NCI-H128 (cell line): ENCODE results near the gene HOXB1.

ENCODE experiments used
- DNase-seq: peaks from one replicate; lab custom pipeline; 2025; ENCODE audit not compliant: unreplicated experiment; lab: John Stamatoyannopoulos, UW

Gene HOXB1

DNA sequence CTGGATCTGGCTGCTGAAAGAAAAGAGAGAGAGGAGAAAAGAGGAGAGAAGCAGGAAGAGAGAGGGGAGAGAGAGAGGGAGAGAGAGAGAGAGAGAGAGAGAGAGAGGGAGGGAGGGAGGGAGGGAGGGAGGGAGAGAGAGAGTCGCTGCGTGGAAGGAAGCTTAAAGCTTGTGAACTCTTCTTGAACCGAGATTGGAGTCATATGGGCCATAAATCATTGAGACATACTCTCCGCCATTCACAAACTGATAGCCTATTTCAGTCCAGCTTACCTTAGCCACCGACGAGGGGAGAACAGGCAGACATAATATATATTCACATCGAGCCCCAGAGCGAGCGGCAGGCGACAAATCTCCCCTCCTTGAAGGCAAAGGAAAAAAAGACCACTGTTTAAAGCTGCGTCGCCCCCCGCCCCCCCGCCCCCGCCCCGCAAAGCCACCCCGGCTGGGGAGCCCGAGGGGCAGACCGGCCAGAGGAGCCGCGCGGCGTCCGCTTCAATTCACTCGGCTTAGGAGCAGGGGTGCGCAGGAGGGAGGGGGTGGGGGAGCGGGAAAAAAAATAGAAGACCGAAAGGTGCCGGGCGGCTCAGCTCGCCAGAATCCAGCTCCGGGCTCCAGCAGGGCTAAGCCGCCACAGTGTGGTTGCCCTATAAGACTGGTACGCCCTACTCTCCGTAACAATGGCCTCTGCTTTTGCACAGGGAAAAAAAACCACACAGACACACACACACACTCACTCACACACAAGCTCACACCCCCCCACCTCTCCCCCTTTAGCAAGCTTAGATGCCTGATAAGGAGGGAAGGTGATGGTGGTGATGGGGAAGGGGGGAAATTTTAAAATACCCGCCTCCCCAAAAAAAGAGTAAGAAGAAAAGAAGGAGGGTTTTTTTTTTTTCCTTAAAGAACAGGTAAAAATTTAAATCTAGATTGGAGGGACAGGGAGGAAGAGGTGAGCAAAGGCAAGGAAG, 24.7 kb upstream of the HOXB1 start:
- no peak for DNase-seq

DNA sequence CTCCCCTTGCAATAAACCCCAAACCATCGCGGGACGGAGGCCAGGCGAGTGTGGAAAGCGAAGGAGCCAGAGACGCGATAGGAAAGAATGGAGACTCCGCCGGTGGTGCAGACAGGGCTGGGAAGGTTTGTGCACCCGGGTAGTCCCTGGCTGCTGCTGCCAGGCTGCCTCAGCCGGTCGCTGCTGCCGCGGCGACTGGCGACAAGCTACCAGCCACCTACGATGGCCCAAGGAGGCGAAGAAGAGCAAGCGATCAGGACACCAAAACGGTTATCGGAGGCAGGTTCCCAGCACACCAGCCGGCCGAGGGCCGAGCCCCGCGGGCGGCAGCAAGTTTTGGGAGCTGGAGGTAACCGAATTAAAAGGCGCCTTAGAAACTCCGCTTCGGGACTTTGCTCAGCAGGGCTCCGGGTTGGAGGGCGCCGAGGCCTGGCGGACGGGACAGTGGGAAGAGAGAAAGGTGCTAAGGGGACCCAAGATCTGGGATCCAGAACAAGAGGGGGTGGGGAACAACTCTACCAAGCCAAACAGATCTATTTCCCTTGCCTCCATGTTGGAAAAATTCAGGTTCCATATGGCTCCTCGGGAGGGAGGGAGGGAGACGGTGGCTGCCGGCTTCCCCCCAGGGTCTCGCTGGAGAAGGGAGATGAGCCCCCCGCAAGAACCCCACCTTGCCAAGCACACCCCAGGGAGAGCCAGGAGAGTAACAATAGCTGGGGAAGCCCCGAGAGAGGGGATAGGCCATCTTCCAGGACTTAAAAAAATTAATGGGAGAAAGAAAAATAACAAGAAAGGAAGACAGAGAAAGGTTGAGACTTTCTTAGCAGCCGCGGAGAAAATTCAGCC, 23.8 kb upstream of the HOXB1 start:
- DNase-seq: no peak

DNA sequence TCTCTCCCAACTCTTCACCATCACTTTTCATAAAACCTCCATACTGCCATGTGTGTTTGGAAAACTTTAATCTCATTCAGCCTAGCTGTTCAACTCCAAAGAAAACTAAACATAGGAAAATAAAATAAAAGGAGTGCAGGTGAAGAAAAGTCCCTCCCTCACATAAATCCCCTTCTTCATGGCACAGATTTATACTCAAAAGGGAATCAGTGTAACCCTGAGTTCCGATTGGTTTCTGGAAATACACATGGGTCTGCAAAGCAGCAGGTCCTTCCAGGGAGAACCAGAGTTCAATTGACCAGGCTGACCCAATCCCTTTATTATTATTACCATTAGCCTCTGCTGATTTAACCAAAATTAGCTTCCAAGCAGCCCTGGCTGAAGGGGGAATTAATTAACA, 23.0 kb upstream of the HOXB1 start:
- DNase-seq: no peak

DNA sequence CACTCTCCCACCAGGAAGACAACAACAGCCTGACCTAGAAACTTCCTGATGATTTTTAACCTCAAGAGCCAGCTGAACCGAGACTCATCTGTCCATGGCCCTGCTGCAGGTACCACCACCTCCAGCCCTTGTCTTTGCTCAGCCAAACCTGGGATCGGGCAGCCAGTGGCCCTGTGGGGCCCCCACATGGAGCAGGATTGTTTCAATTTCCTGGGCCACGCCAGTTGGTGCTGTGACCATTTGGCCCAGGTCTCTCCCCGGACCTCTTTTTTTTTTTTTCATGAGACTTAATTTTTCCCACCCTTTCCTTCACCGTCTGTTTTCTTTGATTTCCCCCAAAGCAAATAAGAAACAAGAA, 22.4 kb upstream of the HOXB1 start:
- no peak for DNase-seq

DNA sequence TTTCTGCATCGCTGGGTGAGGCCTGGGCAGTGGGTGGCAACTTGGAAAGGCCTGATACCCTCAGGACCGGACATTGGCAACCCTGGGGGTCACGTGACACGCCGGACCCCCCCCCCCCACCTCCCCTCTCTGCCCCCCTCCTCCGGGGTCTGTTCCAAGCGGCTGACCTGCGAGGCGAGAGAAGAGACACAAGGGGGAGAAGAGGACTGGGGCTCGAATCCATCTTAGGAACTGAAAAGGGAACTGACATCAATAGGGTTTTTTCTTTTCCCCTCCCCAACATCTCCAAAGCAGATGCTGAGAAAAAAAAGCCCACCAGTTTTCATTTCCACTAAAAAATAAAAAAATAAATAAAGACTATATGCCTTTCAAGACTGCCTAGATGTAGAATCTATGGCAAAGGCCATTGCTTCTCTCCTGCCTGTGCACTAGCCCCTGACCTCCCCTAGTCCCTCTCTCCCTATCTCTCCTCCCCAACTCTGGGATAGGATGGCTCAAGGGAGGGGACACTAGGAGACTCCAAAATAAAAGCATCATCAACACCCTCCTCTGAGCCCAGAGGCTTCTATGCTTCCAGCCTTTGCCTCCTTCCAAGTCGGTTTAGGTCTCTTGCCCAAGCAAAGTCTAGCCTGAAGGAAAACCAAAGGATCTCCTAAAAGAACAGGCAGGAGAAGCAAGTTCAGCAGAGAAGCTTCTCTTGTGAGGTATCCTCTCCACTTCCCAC, 21.8 kb upstream of the HOXB1 start:
- no peak for DNase-seq

DNA sequence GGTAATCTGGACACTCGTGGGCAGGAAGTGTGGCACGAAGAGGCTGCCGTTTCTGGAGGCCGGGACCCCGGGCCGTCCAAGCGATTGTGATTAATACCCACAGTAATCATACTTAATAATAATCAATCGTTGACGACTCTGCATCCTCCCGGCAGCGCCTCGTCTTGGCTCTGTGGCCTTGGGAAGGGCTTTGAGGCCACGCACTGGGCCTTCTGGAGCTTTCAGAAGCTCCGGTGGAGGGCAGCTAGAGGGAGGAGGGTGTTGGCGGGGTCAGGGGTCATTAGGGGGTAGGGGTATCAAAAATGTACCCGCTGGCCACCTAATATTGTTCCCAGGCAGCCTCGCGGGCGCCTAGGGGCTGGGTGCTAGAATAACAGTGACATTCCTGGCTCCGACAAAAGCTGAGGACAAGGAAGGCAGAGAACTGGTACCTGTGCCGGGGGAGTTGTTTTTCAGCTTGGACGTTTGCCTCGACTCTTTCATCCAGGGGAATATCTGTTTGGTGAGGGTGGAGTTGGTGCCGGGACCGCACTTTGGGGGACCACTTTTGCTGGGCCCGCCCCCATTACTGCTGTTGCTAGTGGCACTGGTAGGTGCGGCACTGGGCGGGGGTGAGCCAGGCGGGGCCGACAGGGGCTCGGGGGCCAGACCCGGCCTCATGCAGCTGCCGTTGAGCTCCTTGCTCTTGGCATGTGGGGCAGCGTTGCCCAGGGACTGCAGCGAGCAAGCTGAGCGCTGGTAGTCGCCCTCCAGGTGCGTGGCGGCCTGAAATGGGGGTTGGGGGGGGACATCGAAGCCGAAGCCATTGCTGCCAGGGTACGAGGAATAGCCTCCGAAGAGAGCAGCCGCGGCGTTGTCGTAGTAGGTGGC, 21.0 kb upstream of the HOXB1 start:
- DNase-seq: no peak

DNA sequence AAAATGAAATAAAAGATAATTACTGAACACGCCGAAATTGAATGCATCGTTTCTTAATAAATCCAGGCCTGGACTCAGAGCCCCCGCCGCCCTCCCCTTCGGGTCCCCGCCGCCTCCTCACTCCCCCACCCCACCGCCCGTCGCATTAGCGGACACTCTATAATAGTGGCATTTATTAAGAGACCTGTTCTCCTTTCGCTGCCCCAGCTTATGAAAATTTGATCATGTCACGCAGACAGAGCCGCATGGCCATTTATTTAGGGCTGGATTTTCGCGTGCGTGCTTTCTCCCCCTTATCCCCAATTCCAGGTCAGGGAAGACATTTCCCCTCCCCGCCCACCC, 20.4 kb upstream of the HOXB1 start:
- no peak for DNase-seq

DNA sequence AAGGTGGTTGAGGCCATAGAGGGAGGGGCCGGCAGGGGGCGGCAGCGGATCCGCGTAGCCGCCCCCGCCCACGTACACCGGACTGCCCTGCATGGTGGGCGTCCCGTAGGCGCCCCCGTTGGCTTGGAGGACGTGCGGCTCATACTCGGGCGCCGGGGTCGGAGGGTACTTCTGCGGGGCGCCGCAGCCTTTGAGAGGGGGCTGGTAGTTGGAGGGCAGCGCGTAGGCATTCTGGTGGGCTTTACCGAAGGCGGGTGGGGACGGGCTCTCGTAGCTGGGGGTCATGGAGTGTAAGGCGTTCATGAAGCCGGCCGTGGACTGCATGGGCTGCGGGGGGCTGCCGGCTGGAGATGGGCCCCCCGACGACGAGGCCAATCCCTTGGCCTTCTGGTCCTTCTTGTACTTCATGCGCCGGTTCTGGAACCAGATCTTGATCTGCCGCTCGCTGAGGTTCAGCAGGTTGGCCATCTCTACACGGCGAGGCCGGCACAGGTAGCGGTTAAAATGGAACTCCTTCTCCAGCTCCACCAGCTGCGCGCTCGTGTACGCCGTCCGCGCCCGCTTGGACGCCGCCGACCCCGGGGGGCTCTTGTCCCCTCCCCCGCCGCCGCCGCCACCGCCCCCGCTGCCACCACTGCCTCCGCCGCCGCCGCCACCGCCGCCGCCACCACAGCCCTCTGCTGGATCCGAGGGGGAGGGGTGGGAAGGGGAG, 19.8 kb upstream of the HOXB1 start:
- no peak for DNase-seq

DNA sequence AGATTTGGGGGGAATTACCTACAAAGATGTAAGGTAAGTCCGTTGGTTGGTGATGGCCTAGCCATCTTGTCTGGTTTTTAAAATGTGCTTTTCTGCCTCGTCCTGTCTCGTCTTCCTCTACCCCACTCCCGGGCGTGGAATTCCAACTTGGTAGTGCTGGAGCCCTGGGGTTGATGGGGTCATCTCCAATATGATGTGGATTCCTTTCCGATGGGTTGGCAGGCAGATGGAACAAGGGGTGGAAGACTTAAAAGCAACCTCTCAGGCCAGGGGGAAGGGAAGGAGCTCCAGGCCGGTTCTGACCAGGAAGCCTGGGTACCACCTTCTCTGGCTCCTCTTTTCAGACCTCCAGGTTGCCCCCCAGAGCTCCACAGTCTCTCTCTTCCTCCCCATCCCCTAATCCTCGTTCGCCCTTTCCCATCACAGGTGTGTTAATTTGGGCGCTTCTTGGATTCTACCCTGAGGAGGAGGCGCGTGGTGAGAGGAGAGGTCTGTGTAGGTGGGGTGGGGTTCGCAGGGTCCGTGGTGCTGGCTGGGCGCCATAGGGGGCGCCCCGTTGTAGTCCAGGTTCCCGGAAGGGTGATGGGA, 19.2 kb upstream of the HOXB1 start:
- no peak for DNase-seq

DNA sequence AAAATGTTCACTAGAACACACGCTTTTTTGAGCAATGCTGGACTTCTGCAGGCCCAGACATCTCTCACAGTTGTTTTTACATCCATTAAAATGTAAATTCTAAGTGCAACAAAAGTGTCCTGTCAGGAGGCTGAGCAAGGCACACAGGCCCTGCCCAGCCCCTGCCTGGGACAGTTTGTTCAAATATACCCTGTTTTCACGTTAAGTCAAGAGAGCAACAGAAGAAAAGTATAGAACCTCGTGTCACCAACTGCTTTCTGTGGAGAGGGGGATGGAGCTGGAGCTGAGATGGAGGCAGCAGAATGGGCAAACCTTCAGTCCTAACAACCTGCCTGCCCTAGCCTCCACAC, 18.4 kb upstream of the HOXB1 start:
- no peak for DNase-seq

DNA sequence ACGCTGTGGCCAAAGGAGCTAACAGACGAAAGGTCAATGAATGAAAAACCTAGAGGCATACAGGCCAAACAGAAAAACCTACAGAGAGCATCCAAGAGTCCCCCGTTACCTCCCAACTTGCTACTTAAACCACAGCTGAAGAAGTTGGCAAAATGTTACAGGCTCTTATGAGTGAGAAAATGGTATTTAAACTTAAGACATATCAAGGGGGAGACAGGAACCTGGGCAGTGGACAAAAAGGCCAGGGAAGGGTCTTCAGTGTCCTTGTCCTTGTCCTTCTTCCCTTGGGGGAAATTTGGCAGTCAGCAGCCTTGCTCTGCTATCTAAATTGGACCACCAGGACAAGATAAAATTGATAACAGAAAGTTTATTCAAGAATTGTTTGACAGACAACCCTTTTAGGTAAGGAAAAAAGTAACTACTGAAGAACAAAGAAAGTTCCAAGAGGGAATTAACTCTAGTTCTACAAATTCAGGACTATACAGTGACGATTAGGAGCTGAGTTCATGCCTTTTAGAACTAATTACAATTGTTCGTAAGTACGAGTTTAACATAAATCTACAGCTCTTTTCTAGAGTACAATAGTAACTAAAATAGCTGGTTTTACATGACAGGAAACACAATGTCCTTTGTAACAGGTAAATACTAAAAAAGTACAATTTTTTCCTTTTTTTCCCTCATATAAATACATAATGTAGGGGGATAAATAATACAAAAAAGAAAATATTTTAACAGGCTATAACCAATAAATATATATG, 17.9 kb upstream of the HOXB1 start:
- DNase-seq: no peak

DNA sequence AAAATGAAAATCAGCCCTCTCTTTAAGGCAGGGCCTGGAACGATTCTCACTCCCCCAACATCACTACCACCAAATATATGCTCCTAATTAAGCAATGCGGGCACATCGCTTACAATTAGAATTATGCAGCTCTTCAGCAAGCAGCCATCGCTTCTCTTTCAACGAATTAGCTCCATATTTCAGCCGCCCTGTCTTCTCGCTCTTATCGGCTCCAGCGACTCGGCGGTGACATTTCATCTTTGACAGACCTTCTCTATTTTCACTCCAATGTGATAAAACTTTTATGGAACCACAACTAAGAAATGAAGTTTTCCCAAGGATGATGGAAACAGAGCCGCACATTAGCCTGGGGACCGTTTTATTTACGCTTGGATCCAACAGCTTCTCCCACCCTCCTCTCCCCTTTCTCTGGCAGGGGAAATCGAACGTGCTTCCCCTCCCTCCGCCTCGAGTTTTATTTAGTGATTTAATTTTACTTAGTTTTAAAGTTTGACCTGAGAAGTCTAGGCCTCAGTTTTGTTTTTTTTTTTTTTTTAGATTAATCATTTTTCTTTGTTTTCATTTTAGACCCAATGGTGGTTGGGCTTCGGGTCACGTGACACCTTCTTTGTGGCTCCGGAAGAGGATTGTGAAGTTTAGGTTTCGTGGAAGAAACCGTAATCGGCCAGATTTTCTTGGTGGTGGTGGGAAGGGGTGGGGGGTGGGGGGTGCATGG, 17.2 kb upstream of the HOXB1 start:
- DNase-seq: no peak

DNA sequence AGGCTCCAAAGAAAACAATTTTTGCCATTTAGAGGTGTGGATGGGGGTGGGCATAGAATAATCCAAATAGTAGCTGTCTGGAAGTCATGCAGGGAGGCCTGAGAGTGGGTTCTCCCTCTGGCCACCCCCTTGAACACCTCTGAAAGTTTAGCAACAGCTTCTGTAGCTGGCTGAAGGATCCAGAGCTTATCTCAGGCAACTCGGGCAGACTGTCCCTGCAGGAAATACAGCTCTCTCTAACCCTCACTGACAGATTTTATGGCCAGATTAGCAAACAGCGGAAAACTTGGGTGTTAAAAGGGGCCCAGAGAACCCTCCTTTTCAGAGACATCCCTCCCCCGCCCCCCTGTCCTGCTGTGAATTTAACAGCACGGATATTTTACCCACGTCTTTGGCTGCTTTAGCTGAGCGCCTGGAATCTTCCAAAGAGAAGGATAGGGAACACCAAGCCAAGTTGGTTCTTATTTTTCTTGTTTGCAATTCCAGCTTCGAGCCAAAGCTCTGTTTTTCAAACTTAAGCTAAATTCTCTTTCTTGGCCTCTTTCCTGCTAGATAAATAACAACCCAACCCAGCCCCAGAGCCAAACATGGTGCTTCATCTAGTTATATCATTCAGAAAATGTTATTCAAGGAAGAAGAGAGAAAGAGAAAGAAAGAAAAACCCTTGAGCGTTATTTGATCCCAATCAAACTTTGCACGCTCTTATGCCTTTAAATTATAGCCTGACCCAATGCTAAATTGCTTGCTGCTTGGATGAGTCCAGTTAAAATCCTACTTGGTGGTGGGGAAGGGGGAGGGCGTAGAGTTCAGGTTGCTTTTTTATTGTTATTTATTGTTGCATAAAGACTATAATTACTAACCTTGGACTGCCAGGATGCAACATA, 16.4 kb upstream of the HOXB1 start:
- DNase-seq: no peak

DNA sequence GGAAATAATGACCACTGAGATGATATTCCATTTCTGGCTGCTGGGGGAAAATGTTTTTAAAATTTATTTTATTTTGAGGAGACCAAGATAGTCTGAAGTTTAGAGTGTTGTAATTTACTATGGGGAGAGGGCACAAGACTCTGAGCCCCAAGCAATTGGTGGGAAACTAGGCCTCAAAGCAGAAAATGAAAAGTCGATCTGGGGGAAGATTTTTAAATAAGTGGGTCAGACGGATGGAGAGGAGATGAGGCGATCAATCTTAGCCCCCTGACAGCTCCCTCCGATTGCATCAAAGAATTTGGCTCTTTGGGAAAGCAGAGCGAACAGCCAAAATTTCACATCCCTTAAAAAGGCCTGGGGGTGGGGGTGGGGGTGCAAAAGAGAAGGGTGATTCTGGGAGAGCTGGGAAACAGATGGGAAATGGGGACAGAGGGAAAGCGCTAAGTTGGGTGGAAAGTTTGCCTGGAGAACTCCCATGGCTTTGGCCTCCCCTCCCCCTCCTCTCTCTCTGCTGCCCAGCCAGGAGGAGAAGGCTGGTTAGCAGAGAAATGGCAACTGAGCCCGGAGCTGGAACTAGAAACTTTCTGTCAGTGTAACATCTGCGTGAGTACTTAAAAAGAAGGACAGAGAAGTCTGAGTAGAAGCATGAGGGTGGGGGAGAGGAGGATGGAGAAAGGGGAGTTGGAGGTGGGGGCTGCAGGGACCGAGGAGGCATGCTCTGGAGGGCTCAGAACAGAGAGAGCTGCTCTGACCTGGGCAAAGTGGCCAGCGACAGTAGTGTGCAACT, 15.5 kb upstream of the HOXB1 start:
- no peak for DNase-seq

DNA sequence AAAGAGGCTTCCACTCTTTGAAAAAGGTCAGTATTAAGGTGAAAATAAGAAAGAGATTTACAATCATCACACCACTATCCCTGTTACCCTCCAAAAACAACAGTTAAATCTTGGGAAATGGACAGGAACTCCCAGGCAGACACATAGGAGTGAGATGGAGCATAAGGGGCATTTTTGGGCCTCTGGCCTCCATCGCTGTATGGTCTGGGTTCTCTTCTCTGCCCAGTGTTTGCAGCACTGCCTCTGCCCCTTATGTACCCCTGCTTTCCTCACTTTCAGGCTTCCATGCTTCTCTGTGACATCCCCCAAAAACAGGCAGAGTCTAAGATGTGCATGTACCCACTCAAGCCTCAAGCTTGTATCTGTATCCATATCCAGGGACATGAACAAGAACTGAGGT, 14.7 kb upstream of the HOXB1 start:
- DNase-seq: no peak

DNA sequence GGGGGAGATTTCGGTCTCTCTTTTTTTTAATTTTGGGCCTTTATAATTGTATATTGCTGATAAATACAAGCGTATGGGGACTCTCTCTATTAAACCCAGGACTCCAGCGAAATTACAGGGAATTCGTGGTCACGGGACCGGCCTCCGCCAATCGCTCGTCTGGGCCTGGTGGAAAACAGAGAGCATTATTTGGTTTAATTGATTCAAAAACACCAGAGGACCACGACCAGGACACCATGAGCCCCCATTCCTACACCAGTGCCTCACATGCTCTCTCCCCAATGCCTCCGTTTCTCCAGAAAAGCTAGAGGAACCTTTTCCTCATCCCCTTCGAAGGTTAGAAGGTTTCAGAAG, 14.2 kb upstream of the HOXB1 start, which contains the start of gene HOXB2:
Gene HOXB2 (minus strand): TSS at position 88 of the 354 bp plus-strand sequence. CDS start 198 bp downstream, outside the sequence.
- no peak for DNase-seq
